Activated CD4-positive, CD25-positive, alpha-beta regulatory T cell treated with anti-CD3 and anti-CD28 coated beads, Interleukin-2, amount 50 U/mL, for 24 hours (primary cell): ENCODE data around the gene ZBTB17.
"Not testable (repeated sequence)": the region's sequence is repeated elsewhere in the genome, so short reads cannot be mapped to it uniquely, and the experiment has no call there.

Experiments
- ATAC-seq, 2 donors: fragments of 150-1000 bp; cut with Tn5 transposase; one replicate each; pipeline ENCODE4 v1.10.0; 2021; ENCODE audit warnings: mild to moderate bottlenecking in 1 of 2, moderate library complexity in 1 of 2

ZBTB17 gene

DNA sequence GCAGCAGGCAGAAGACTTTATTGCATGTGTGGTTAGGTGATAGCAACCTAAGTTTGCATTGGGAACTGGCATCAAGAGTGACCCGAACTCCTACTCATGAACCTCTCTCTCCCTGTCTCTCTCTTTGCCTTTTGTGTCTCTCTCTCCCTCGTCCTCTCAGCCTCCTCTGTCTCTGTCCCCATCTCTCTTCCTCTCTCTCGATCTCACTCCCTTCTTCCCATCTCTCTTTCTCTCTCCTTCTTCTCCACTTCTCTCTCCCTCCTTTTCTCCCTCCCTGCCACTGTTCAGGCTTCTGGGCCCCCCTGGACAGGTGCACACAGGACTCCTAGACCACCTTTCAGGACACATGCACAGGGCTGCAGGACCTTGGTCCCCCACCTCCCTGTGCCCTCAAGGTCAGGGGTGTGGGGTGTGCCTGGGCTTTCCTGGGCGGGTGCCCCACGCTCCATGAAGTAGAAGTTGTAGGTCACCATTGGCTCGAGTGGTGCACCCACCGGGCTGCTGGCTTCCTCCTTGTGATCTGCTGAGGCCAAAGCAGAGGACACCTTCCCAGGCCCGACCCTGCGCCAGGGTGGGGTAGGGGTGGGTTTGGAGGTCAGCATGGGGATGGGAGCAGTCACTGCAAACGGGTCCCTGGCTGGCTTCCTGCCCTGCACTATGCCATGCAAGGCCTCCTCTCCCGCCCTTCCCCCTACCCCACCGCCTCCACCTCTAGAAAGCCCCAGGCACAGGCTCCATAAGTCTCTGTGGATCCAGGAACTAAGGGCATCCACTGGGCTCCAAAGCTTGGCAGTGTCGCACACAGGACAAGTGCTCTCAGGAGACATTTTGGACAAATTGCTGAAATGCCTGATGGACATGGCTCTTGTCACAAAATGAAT, 13.2 kb upstream of the ZBTB17 start:
- ATAC-seq, result no peak

DNA sequence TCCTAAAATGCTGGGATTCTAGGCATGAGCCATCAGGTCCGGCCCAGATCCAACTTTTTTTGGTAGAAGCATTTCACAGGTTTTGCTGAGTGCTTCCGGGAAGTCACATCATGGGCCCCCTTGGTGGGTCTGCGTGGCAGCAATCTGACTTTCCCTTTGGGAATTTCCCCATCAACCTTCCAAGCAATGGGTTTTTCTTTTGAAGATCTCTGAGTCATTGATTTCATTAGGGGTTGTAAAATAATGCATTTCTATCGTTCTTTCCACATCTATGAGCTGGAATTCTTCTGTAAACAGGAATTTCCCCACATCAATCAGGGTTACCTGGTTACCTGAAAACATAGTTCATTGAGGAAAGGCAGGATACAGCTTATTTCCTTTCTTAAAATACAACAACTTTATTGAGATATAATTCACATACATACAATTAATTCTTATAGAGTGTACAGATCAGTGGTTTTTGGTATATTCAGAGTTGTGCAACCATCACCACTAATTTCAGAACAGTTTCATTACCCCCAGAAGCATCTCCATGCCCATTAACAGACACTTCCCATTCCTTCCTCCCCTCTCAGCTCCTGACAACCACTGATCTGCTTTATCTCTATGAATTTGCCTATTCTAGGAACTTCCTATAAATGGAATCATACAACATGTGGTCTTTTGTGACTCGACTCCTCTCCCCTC, 9.9 kb upstream of the ZBTB17 start:
- ATAC-seq, result no peak

DNA sequence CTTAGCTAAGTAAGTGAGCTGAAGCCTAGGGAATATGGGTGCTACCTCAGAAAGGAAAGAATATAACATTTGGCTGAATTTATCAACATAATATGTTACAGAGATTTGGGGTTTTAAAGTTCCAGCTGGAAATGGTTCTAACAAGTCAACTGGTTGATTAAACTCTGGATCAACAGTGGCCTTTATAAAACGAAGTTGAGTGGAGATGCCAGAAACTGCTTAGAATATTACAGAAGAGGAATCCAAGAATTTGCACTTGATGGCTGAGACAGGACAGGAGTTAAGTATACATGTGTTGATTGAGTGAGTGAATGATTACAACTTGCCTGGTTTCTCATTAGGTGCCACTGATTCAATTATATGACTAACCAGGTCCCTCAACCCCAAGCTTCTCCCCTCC, 7.4 kb upstream of the ZBTB17 start:
- no peak for ATAC-seq

DNA sequence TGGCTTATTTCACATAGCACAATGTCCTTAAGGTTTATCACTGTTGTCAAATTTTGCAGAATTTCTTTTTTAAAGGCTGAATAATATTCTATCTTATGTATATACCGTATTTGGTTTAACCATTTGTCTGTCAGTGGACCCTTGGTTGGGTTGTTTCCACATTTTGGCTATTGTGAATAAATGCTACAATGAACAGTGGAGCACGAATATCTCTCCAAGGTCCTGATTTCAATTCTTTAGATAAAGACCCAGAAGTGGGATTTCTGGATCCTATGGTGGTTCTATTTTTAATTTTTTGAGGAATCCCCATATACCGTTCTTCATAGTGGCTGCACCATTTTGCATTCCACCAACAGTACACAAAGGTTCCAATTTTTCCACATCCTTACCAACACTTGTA, 5.8 kb upstream of the ZBTB17 start:
- ATAC-seq, result no peak

DNA sequence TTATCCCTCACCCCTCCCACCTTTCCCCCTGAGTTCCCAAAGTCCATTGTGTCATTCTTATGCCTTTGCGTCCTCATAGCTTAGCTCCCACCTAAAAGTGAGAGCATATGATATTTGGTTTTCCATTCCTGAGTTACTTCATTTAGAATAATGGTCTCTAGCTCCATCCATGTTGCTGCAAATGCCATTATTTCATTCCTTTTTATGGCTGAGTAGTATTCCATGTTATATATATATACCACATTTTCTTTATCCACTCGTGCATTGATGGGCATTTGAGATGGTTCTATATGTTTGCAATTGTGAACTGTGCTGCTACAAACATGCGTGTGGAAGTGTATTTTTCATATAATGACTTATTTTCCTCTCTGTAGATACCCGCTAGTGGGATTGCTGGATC, 2.0 kb upstream of the ZBTB17 start:
- not testable (repeated sequence) for ATAC-seq

DNA sequence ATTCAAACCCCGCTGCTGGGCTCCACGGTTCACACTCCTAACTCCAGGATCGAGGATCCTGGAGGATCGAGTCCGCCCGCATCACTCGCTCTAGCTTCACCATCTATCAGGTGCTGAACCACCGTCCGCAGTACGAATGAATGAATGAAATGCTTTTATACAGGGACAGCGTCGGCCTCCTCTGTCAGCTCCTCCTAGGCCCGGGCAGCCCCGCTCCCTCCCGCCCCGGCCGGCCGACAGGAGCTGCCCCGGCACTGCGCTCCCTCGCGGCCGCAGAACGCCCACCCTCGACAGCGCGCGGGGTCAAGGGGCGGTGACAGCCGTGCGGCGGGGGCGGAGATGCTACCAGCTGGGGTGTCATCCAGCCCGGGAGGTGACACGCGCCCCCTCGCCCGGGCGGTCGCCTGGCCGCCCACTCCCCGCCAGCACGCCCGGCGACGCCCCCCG, 520 bp downstream of the ZBTB17 start:
- ATAC-seq, result peak; percentile 62 to 69

DNA sequence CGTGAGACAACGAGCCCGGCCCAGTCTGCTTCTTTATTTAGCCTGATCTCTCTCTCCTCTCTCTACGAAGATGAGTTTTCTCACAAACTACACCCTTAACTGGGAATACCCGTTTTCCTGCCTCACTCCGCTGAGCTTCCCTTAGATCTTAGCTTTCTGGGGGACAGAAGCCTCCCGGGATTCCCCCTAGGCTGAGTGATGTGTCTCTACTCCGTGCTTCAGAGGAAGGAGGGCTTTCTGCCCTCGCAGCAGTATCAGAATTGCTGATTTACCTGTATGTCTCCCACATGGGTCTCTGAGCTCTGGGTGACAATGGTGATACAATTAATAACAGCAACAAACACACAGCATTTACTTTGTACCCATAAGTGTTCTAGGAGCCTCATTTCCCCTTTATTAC, 1.0 kb downstream of the ZBTB17 start:
- ATAC-seq, result peak; percentile 39 to 48

DNA sequence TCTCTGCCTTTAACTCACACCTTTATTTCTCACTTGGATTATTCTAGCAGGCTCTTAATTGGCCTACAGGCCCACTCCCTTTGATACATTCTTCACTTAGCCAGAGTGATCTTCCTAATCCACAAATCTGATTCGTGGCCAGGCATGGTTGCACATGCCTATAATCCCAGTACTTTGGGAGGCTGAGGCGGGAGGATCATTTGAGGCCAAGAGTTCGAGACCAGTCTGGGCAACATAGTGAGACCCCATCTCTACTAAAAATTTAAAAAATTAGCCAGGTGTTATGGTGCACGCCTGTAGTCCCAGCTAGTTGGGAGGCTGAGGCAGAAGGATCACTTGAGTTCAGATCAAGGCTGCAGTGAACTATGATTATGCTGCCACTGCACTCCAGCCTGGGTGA, 2.1 kb downstream of the ZBTB17 start:
- no peak for ATAC-seq

DNA sequence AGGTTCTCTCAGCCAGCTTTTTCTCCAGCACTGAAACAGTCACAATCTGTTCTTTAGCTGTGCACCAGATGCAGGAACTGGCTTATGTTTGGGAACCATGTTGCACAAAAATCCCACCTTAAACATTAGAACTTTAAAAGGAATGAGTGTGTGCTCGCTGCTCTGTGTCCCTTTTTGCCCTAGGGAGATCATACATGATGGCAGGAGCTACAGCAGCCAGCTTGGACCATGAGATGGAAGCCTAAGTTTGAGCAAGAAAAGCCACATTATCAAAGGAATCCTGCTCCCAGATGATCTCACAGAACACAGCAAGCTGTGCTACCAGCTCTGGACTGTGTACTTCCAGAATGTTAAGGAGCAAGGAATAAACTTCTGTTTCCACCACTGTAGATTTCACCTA, 3.5 kb downstream of the ZBTB17 start:
- no peak for ATAC-seq

DNA sequence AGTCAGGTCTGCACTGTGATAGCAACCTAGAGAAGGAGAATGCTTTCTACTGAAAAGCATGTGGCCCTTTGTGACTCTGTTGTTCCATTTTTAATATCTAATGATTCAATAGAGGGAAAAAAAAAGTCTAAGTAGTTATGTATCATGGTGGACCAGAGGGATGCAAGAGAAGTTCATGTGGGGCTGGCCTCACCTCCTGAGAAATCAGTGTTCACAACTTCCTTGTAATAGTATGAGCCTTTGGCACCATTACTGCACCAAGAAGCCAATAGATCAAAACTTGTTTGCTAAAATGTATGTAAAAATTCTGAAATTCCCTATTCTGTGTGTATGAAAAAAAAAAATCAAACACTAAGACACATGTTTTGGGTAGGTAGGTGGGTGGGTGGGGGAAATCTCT, 5.0 kb downstream of the ZBTB17 start:
- ATAC-seq, result no peak

DNA sequence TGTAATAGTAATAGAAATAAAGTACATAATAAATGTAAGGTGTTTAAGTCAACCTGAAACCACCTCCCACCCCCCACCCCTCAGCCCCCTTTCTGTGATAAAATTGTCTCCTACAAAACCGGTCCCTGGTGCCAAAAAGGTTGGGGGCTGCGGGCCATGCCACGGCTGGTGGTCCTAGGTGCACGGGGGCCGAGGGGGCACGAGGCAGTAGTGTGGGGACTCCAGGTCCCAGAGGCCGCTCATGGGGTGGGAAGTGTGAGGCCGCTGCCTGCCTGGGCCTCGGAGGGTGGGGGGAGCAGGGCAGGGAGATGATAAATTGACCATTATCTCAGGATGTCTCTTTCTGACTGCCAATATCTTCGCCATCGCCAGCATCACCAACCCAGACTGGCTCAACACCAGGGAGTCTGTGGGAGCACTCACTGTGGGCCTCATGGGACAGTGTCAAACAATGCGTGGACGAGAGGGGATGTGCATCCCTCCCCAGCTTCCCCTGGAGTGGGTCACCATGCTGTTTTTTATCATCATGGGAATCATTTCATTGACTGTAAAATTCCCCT, 6.5 kb downstream of the ZBTB17 start:
- ATAC-seq, result no peak

DNA sequence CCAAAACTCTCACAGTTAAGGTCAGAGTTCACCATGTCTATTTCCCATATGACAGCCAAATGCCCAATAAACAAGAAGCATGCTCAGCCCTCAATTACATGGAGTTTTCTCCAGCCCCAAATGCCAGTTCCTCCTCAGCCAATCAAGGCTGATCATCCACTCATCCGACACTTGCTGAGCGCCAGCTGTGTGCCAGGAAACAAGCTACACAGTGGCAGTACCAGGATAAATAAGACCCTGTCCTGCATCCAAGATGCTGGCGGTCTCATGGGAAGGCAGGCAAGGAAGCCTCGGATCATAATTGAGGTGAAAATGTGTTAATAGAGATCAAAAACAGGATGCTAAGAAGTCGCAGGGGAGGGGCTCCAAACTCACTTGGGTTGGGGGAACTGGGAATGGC, 7.7 kb downstream of the ZBTB17 start:
- no peak for ATAC-seq

DNA sequence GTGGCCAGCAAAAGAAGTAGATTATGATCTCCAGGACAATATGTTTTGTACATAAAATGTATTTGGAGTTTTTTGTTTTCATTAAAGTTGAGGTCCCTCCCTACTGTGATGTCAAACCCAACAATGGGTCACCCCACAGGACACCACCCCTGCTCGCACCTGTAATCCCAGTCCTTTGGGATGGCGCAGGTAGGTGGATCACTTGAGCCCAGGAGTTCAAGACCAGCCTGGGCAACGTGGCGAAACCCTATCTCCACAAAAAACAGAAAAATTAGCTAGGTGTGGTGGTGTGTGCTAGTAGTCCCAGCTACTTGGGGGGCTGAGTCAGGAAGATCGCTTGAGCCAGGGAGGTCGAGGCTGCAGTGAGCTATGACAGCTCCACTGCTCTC, 9.0 kb downstream of the ZBTB17 start:
- no peak for ATAC-seq

DNA sequence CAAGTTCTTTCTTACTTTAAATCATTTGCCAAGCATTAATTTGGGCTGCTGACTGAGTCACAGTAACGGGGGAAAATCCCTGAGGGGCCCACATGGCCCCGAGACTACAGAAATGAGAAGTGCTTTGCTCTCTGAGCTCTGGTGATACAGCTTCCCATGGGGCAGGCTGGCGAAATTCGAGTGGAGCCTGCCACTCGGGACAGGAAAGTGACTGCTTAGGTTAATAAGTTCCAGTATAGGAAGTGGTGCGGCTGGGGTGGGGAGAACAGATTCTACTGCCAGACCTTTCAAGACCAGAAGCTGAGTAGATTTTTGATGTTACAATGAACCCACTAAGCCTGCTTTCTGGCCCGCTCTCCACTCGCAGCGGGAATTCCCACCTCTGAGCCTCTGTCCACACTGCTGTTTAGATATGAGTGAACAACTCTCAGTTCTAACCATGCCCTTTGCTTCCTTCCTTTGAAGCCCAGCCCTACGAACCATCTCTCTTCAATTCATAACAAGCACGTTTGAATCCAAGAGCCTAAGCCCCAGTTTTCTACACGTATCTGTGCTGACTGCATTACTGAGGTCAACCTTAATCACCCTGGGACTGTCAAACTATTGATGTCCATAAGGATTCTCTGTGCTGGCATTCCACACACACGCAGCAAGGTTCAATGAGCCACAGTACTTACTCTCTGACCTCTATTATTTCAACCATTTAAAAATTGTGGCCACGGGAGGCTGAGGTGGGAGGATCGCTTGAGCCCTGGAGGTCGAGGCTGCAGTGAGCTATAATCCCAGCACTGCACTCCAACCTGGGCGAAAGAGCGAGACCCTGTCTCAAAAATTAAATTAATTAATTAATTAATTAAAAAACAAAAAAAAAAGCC, 9.6 kb downstream of the ZBTB17 start:
- peak; percentile 82 for ATAC-seq

DNA sequence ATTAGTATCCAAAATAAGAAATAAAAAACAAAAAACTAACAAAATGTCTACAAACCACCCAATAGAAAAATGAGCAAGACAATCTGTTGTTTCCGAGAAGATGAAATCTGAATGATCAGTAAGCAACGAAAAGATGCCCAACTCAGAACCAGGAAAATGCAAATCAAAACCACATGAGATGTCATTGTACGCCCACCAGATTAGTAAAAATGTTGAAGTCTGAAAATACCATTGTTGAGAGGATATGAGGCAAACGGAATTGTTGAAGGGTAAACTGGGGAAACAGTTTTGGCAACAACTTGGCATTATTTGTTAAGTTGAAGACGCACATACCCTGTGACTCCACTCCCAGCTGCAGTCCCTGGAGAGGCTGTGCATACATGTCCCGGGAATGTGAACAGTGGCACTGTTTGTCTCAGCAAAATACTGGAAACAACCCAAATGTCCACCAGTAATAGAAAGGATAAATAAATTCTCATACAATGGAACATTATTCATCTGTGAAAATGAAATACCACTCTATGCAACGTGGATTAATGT, 10.6 kb downstream of the ZBTB17 start:
- peak; percentile 20 to 26 for ATAC-seq

DNA sequence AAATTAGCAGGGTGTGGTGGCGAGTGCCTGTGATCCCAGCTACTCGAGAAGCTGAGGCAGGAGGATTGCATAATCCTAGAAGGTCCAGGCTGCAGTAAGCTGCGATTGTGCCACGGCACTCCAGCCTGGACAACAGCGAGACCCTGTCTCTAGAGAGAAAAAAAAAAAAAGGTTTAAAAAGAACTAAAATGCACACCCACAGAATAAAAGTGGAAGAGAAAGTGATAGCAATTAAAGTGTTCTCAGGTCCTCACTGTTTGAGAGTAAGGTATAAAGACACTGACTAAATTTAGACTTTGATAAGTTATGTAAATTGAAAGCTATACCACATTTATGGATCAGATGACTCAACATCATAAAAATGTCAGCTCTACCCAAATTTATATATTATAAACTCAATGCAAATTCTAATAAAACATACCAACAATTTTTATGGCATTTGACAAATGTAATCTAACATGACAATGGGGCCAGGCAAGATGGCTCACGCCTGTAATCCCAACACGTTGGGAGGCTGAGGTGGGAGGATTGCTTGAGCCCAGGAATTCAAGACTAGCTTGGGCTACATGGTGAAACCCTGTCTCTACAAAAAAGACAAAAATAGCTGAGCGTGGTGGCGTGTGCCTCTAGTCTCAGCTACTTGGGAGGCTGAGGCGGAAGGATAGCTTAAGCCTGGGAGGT, 11.8 kb downstream of the ZBTB17 start:
- ATAC-seq, result peak; percentile 23 to 40

DNA sequence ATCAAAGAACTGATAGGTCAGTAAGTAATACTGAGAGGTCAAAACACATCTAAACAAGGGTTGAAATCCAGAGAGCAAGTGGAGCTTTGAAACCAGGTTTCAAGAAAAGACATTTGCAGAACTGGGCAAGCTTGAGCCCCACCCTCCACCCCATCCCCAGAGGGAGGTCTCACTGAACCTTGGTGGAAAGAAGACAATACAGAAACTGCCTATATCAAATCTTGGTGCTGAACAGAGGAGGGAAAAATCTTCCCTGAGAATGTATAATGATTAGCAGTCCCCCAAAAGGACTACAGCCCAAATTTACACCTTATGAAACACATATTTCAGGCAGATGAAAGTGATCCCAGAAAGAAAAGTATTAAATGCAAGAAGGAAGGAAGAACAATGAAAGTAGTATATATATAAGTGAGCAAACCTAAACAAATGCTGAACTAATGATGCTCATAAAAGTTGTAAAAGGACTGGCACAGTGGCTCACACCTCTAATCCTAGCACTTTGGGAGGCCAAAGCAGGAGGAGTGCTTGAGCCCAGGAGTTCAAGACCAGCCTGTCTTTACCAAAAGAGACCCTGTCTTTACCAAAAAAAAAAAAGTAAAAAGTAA, 12.4 kb downstream of the ZBTB17 start:
- no peak for ATAC-seq

DNA sequence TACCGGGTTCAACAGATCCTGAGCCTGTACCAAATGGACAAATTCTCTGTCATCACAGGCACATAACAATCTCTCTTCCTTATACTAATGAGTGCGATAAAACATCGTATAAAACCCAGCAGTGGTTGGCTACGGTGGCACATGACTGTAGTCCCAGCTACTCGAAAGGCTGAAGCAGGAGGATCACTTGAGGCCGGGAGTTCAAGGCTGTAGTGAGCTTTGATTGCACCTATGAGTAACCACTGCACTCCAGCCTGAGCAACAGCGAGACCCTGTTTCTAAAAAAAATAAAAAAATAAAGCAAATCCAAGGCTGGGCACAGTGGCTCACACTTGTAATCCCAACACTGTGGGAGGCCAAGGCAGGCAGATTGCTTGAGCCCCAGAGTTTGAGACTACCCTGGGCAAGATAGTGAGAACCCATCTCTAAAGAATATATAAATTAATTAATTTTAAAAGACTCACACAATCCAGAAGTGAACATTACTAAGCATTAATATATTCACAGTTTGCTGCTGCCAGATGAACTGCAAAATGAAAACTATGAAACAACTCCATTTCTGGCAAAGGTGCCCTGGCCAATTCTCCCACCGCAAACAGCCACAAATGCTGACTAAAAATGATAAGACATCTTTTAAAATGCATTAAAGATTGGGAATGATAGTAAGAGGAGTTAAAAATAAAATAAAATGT, 13.1 kb downstream of the ZBTB17 start:
- no peak for ATAC-seq

DNA sequence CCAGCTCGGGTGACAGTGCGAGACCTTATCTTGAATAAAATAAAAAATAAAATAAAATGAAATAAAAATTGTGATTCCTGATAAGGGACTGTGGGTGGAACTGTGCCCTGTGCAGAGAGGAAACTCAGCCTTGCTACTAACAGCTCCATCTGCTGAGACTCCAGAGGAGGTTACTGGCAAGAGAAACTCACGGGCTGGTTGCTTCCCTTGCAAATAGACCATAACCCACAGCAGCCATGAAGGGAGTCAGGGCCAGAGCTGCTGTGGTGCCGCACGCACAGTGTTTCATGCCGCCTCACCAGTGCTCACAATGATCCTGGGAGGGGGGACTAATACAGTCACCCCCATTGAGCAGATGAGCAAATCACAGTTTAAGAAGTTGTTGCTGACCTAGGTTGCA, 13.7 kb downstream of the ZBTB17 start:
- ATAC-seq, result no peak

DNA sequence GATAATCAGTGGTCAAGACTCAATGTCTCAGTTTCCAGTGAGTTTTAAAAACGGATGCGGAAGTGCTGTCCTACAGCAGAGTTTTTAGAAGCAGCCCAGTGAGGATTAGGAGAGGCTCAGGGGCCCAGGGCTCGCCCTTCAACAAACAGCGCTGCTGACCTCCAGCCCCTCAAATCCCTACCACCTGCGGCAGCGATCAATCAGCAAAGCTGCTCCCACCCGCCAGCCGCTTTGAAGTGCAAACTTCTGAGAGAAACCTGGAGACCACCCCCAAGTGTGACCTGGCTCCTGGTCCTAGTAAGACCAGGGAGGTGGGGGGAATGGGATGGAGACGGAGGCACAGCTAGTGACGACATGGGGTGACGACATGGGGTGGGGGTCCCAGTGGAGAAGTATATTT, 14.4 kb downstream of the ZBTB17 start:
- ATAC-seq, result no peak

DNA sequence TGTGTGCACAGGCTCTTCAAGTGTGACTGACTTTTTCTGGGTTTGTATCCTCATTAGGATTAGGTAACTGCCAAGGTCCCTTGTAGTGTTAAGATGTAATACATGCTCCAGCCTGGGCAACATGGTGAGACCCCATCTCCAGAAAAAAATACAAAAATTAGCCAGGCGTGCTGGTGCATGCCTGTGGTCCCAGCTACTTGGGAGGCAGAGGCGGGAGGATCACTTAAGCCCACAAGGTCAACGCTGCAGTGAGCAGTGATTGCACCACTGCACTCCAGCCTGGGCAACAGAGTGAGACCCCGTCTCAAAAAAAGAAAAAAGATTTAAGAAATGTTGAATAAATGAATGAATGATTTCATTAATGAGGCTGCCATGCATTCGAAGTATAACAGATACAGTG, 15.1 kb downstream of the ZBTB17 start:
- no peak for ATAC-seq
